Stimulated activated naive CD8-positive, alpha-beta T cell treated with anti-CD3 and anti-CD28 coated beads, Interleukin-15, amount 100 ng/mL, for 72 hours (primary cell): ENCODE data around the gene SPAG6.
A peak's percentile ranks its signal among the peaks of the same experiment; 100 is the strongest.

Experiments used
- ATAC-seq: fragments of 150-1000 bp; cut with Tn5 transposase; 2 replicates; pipeline ENCODE4 v1.10.0; 2021; ENCODE audit warnings: mild to moderate bottlenecking, moderate library complexity
- DNase-seq, 2 donors: peaks; one replicate each; pipeline ENCODE4 v3.0.0; 2021 to 2022
- H3K27ac Mint-ChIP-seq, 2 donors: one replicate each; pipeline ENCODE4 v1.8.0; 2022; ENCODE audit warnings: mild to moderate bottlenecking in 2 of 2, mixed read lengths in 2 of 2, moderate library complexity in 2 of 2
- H3K27me3 Mint-ChIP-seq: one replicate; pipeline ENCODE4 v1.8.0; 2022; ENCODE audit warnings: mixed read lengths
- H3K4me1 Mint-ChIP-seq: one replicate; pipeline ENCODE4 v1.8.0; 2022; ENCODE audit warnings: mild to moderate bottlenecking, mixed read lengths
- H3K4me3 Mint-ChIP-seq, 2 donors: one replicate each; pipeline ENCODE4 v1.8.0; 2022; ENCODE audit warnings: mild to moderate bottlenecking in 2 of 2, mixed read lengths in 2 of 2, moderate library complexity in 1 of 2
- H3K9me3 Mint-ChIP-seq, 2 donors: one replicate each; pipeline ENCODE4 v1.8.0; 2022; ENCODE audit warnings: mixed read lengths in 2 of 2

Gene SPAG6

DNA sequence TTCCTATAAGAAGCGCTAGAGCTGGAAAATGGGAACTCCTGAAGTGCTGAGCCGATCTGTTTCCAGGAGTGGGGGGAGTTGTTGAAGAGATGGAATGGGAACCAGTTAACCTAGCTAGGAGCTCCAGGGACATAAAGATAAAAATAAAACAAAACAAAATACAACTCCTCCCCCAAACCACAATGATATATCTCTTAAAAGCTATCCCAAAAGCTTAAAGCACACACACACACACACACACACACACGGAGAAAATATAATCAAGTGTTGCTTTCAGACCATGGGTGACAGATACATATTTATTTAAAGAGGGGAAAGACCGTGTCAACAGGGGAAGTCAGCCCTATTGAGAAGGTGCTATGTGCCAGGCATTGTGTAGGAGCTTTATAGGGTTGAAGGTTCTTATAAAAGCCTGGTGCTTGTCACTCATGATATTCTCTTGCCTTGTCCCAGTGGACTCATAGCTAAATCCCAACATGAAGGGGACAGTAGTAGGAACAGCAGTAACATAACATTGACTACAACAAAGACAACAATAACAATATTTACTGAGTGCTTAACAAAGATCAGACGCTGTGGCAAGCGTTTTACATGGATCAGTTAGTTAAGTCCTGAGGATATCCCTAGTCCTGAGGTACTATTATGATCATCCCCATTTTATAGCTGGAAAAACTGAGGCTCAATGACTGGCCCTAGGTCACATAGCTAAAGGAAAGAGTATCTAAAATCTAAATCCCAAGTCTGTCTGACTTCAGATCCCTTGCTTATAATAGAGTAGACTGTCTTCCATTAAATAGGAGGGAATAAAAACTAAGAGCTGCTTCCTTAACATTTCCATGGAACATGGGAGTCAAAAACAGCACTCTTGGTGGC is 115.5 kb downstream of the SPAG6 start:
- DNase-seq, result no peak
- Mint-ChIP-seq H3K9me3 (no peaks in the 10 kb centered on the region), H3K27me3 (no peaks in the 10 kb centered on the region), H3K27ac (peak overlapping the region in 1 of 2 donors; percentile 57), H3K4me1 (peaks cover 6% of the 10 kb centered on the region), H3K4me3 (no peak overlapping the region)
- no peak for ATAC-seq

DNA sequence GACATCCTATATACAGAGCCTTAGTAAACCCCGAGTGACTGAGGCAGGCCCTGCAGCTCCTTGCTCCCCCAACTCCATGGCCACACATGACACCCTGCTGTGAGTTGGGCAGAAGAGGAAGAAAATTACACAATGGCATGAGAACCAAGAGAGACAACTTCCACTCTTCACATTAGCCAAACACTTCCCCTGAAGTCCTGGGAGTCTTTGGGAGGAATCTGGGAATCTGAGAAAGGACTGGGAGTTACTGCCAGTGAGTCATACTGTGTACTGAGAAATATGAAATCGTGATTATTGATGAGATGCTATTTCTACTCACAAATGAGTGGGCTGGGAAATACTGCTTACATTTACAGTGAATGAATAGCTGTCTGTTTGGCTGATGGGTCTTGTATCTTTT is 116.6 kb downstream of the SPAG6 start:
- DNase-seq (no peak), ATAC-seq (no peak)
- no peak overlapping the region for H3K4me3 Mint-ChIP-seq
- peaks cover 6% of the 10 kb centered on the region for H3K4me1 Mint-ChIP-seq
- no peak overlapping the region for H3K27ac Mint-ChIP-seq
- H3K27me3 Mint-ChIP-seq, result no peaks in the 10 kb centered on the region
- no peaks in the 10 kb centered on the region for H3K9me3 Mint-ChIP-seq

DNA sequence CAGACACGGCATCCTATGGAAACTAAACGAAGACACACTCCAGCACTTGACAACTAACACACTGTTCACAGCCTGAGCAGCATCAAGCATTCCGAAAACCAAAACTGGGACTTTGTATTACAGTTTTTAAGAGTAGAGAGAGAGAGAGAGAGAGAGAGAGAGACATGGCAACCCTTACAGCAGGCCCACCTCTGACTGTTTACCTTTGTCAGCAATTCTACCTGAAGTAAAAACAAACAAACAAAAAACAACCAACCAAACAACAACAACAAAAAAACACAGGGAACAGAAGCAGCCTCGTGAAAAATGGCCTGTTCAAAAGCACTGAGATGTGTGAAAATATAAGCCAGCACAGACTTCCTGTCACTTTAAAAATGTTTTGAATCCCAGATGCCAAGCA is 118.0 kb downstream of the SPAG6 start:
- Mint-ChIP-seq H3K4me1 (peaks cover 6% of the 10 kb centered on the region), H3K27ac (no peak overlapping the region), H3K9me3 (no peaks in the 10 kb centered on the region), H3K27me3 (no peaks in the 10 kb centered on the region), H3K4me3 (no peak overlapping the region)
- ATAC-seq, result no peak
- no peak for DNase-seq

DNA sequence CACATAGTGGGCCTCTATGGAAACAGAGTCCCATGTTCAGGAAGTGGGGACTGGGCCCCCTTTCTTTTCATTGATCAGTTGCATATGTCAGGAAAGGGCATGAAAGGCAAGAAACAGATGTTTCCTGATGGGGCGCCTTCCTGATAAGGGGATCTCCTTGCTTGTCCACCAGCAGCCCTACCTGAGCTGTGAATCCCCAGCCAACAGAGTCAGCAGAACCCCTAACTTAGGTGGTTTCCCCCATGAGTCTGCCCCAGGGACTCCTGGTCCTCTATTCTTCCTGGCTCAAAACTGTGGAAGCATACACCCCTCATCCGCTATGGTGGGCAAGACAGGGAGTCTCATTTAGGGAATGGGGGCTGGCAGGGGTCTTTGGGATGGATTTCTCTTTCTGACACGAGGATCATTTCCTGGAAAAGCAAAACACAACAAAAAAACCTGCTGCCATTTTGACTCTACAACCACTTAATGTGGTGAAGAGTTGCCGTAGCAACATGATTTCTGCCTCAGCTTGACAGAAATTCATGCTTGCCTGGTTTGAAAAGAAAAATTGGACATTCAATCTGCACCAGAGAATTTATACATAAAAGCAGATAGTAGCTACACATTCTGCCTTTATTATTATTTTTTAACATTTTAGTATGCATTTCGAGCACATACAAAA is 119.8 kb downstream of the SPAG6 start:
- no peaks in the 10 kb centered on the region for H3K27me3 Mint-ChIP-seq
- H3K4me1 Mint-ChIP-seq, result no peaks in the 10 kb centered on the region
- H3K4me3 Mint-ChIP-seq, result no peak overlapping the region
- H3K27ac Mint-ChIP-seq, result no peak overlapping the region
- no peak for DNase-seq
- no peak for ATAC-seq
- no peaks in the 10 kb centered on the region for H3K9me3 Mint-ChIP-seq

DNA sequence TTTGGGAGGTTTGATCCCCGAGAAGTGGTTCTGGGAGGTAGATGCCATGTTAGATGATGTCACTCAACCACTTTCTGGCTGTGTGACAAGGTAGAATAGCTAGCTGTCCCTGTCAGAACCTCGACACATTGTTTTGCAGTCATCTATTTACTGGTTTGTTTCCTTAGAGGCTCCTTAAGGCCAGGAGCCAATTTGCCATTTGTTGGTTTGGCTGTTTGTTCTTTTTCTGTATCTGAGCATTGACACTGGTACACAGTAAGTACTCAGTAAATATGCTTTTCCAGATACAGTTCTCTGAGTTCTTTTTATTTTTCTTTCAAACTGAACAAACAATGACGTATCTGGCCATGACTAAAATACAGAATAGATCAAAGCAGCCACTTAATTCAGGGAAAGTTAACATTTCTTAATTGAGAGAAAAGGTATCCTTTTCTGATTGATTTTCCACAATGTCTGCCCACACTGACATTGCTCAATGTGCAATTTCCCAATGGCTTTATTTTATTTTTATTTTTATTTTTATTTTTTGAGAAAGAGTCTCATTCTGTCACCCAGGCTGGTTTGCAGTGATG is 121.6 kb downstream of the SPAG6 start:
- ATAC-seq (no peak), DNase-seq (no peak)
- Mint-ChIP-seq H3K4me1 (no peaks in the 10 kb centered on the region), H3K27ac (no peak overlapping the region), H3K4me3 (no peak overlapping the region), H3K9me3 (no peaks in the 10 kb centered on the region), H3K27me3 (peaks cover 6% of the 10 kb centered on the region)
